C4-2B (cell line): ENCODE results near the gene PTRH1.

ENCODE experiments used
- CTCF ChIP-seq: fragments of 450-650 bp; conservative IDR thresholded peaks from 2 replicates; pipeline ENCODE4 v1.5.1; 2017; ENCODE audit warnings: mild to moderate bottlenecking
- ZFX ChIP-seq: fragments of 450-650 bp; IDR thresholded peaks from 2 replicates; pipeline ENCODE4 v1.6.1; 2017

- TF ChIP-seq CTCF (no peak), ZFX (no peak)
Observed at GRCh38 chr9:127708952-127709587, 6.4 kb downstream of the PTRH1 start.
